Pancreas (tissue), 10 donors: Measurements from ENCODE around the gene MORC4. TPM values are rescaled to one million over a fixed set of nuclear protein-coding genes. Genes with fewer than 3 reads are reported as not detected.

Source experiments
- ATAC-seq, 4 donors: fragments of 200-7000 bp; cut with Tn5 transposase; one replicate each; pipeline versions ENCODE4 v1.8.0 to v1.9.1; 2020; ENCODE audit warnings: mild to moderate bottlenecking in 4 of 4, moderate library complexity in 4 of 4
- DNase-seq, 6 donors: peaks; one replicate each; pipeline ENCODE4 v3.0.0-alpha.2; 2020
- FAIRE-seq: peaks from 2 replicates; lab custom pipeline; 2012; peaks lifted over from hg19 to GRCh38; lab: Jason Lieb, UNC
- H3K27ac ChIP-seq, 4 donors: fragments of 200-600 bp; sonication (generic); 1 replicate in 3 of 4; 2 replicates in 1 of 4; pipeline versions ENCODE4 v1.5.0 to v1.8.0; 2020
- H3K27me3 ChIP-seq, 4 donors: fragments of 200-600 bp; one replicate each; pipeline ENCODE4 v1.8.0; 2021
- H3K36me3 ChIP-seq, 3 donors: fragments of 200-600 bp; sonication (generic) in 1 of 3; one replicate each; pipeline versions ENCODE4 v1.5.0 to v1.8.0; 2020 to 2021
- H3K4me1 ChIP-seq, 3 donors: fragments of 200-600 bp; one replicate each; pipeline ENCODE4 v1.8.0; 2021
- H3K4me3 ChIP-seq, 4 donors: fragments of 200-600 bp; sonication (generic) in 2 of 4; one replicate each; pipeline versions ENCODE4 v1.5.0 to v1.8.0; 2020 to 2021
- H3K9me3 ChIP-seq, 4 donors: fragments of 200-600 bp; one replicate each; pipeline ENCODE4 v1.8.0; 2021
- CTCF ChIP-seq, 4 donors: fragments of 200-600 bp; sonication (generic) in 3 of 4; IDR thresholded peaks; one replicate each; pipeline versions ENCODE4 v1.5.0 to v1.8.0; 2021; ENCODE audit warnings: antibody characterized with exemption in 4 of 4
- WGBS, 2 donors: extraction: QIAGEN DNeasy Blood & Tissue Kit; methylation state at CpG; one replicate each; pipeline ENCODE4 v1.1.7; 2013; 5-methylcytosine and 5-hydroxymethylcytosine counted together
- intact Hi-C, 3 donors: fragments of 100-400 bp; cut with DNase I; formaldehyde crosslinking; loops; one replicate each; pipeline versions ENCODE4 v1.11.1 to v1.14.2; 2022
- polyA plus RNA-seq, 2 donors: library from polyadenylated mRNA; stranded (reverse); fragments of 200-250 nt; gene quantifications; one replicate each; pipeline ENCODE4 v1.2.3, GENCODE V29; 2013
- total RNA-seq, 6 donors: library from RNA; stranded (reverse); fragmentation: NEBNext Ultra II Directional in 4 of 6; extraction: Animal tissue kit (Norgen Biotek cat#: 25700) in 4 of 6; gene quantifications; one replicate each; pipeline versions ENCODE4 v1.2.1 to v1.2.4, GENCODE V29; 2021 to 2023
- donor health status: healthy with polysubstance abuse.
- donor health status: DM: no; HTN: no; CAD: no; lungs with moderate emphysema.
- donor health status: DM: no; HTN: no; CAD: no.
- donor health status: control.
- donor health status: control.
- donor health status: Bipolar disorder and iron deficiency.
- donor health status: DM: yes; HTN: yes; CAD: no.
- donor health status: DM: no; HTN: no; CAD: no.
- donor health status: DM: no; HTN: no; CAD: no.
- donor health status: DM: yes; HTN: yes; CAD: no.

MORC4 gene
- total and polyA plus RNA-seq, 8 donors: 5.4 to 12.6 (median 9.9) TPM

- no peak overlapping the region for H3K27ac ChIP-seq
- WGBS, 2 donors: 78 to 89% methylated on average over 2 of the region's 2 CpGs
These were observed 49.6 kb downstream of the MORC4 start for GRCh38 chrX:106950381-106950780.

GRCh38 chrX:106949366-106949765, 50.6 kb downstream of the MORC4 start:
- no peak for FAIRE-seq

More at GRCh38 chrX:106950381-106950780, 49.6 kb downstream of the MORC4 start:
- intact Hi-C loops: loop anchor here in 2 of 3 donors (5.0 to 10.0 kb wide), 2 partner anchors 48 to 56 kb away; partner anchors contain the start of gene RIPPLY1 (in 1 of the 2)
- H3K36me3 ChIP-seq: no peaks in the 10 kb centered on the region
- FAIRE-seq (no peak), DNase-seq (no peak), ATAC-seq (no peak)
- H3K9me3 ChIP-seq: no peaks in the 10 kb centered on the region
- H3K4me1 ChIP-seq: no peaks in the 10 kb centered on the region
- H3K4me3 ChIP-seq: no peak overlapping the region
- no peak for TF ChIP-seq CTCF (IDR thresholded peaks at IDR 0.05)
- no peaks in the 10 kb centered on the region for H3K27me3 ChIP-seq

GRCh38 chrX:106948641-106949040, 51.4 kb downstream of the MORC4 start:
- FAIRE-seq (no peak), DNase-seq (no peak), ATAC-seq (no peak)
- H3K9me3 ChIP-seq: no peaks in the 10 kb centered on the region
- H3K4me1 ChIP-seq: no peaks in the 10 kb centered on the region
- WGBS, 2 donors: 69 to 91% methylated on average over 3 of the region's 3 CpGs
- intact Hi-C loops: no loop called here
- TF ChIP-seq CTCF (IDR thresholded peaks at IDR 0.05): no peak
- H3K27me3 ChIP-seq: no peaks in the 10 kb centered on the region
- no peaks in the 10 kb centered on the region for H3K36me3 ChIP-seq
- no peak overlapping the region for H3K27ac ChIP-seq
- no peak overlapping the region for H3K4me3 ChIP-seq

More at GRCh38 chrX:106949366-106949765, 50.6 kb downstream of the MORC4 start:
- Histone ChIP-seq H3K27ac (no peak overlapping the region), H3K4me1 (no peaks in the 10 kb centered on the region), H3K9me3 (no peaks in the 10 kb centered on the region), H3K27me3 (no peaks in the 10 kb centered on the region), H3K36me3 (no peaks in the 10 kb centered on the region), H3K4me3 (no peak overlapping the region)
- intact Hi-C loops: no loop called here
- no peak for TF ChIP-seq CTCF (IDR thresholded peaks at IDR 0.05)
- no peak for DNase-seq
- WGBS, 2 donors: 63 to 94% methylated on average over 1 of the region's 1 CpG
- ATAC-seq: no peak

DNA sequence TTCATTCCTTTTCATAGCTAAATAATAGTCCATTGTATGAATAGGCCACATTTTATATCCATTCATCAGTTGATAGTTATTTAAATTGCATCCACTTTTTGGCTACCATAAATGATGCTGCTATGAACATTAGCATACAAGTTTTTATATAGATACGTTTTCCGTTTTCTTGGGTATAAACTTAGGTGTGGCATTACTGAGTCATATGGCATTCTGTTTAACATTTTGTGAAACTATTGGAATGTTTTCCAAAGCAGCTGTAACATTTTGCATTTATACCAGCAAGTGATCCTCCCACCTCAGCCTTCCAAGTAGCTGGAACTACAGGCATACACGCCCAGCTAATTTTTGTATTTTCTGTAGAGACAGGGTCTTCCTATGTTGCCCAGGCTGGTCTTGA, 53.5 kb downstream of the MORC4 start:
- DNase-seq (no peak), FAIRE-seq (no peak), ATAC-seq (no peak)
- H3K27me3 ChIP-seq: no peaks in the 10 kb centered on the region
- H3K4me3 ChIP-seq: no peak overlapping the region
- intact Hi-C loops: no loop called here
- 88 to 93% methylated on average over 3 of the region's 3 CpGs for WGBS, 2 donors
- H3K27ac ChIP-seq: no peak overlapping the region
- no peaks in the 10 kb centered on the region for H3K36me3 ChIP-seq
- no peaks in the 10 kb centered on the region for H3K4me1 ChIP-seq
- H3K9me3 ChIP-seq: no peaks in the 10 kb centered on the region
- no peak for TF ChIP-seq CTCF (IDR thresholded peaks at IDR 0.05)

DNA sequence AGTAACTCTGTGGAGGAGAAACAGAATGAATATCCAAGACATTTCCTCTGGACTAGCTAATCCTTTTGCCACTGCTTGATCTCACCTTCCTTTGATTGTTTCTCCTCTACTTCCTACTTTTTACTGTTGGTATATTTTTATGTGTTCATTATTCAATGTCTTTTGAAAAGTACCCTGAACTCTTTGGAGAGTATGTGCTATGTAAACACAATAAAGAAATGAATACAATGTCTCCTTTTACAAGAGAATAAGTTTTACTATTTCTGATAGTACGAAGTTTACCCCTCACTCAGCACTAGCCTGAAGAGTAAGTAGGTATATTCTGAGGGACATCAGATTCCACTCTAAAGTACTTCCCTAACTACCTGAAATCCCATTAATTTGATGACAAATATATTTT, 59.9 kb downstream of the MORC4 start:
- Histone ChIP-seq H3K9me3 (no peaks in the 10 kb centered on the region), H3K27ac (no peak overlapping the region), H3K4me1 (no peaks in the 10 kb centered on the region), H3K27me3 (no peaks in the 10 kb centered on the region), H3K4me3 (no peak overlapping the region), H3K36me3 (no peaks in the 10 kb centered on the region)
- DNase-seq: no peak
- no peak for TF ChIP-seq CTCF (IDR thresholded peaks at IDR 0.05)
- FAIRE-seq: no peak
- ATAC-seq: no peak
- intact Hi-C loops: no loop called here
- WGBS, 2 donors: 66 to 83% methylated on average over 1 of the region's 1 CpG
